CD4-positive, alpha-beta T cell treated with Interleukin-6 for 4 hours (primary cell): Measurements from ENCODE around the gene OR4B1.
"Not testable (repeated sequence)": the region's sequence is repeated elsewhere in the genome, so short reads cannot be mapped to it uniquely, and the experiment has no call there.

ENCODE experiments used
- DNase-seq: peaks from one replicate; pipeline ENCODE4 v3.0.0-alpha.2; 2020; ENCODE audit warnings: mixed read lengths

The OR4B1 gene

DNA sequence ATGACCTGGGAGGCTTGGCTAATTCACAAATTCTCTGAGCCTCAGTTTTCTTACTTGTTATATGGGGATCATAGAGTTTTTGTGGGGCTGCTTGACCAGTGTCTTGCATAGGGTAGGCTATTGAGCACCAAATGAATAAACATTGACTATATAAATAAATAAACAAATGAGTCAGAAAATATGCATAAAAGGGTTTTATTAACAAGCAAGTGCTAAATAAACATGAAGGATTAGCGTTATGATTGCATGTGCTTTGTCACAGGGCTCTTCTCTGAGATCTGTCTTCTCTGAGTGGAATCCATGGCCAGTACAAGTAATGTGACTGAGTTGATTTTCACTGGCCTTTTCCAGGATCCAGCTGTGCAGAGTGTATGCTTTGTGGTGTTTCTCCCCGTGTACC, at the start of gene OR4B1:
Gene OR4B1, plus strand, starts transcription at position 301 of the 400 bp plus-strand sequence. Its CDS starts 0 bp downstream, at position 301.
- DNase-seq = no peak

- no peak for DNase-seq
These were observed 49.2 kb upstream of the OR4B1 start for GRCh38 chr11:48167380-48167779.

DNA sequence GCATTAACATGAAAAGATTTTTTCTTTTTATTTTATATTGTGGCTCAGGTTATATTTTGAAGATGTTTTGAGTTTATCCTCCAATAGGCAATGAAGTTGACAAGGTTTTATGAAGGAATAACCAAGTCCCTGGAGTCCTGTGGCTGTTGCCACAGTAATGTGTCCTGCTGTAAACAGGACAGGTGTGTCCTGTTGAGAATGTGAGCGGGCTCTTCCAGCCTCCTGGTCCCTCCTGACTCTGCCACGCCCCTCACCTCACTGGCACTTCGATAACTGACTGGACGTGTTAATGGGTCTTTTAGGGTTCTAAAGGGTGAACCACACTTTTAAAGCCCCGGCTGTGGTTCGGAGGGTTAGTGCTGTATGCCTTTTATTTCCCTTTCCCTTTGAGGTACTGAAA, 47.8 kb upstream of the OR4B1 start:
- DNase-seq = no peak

DNA sequence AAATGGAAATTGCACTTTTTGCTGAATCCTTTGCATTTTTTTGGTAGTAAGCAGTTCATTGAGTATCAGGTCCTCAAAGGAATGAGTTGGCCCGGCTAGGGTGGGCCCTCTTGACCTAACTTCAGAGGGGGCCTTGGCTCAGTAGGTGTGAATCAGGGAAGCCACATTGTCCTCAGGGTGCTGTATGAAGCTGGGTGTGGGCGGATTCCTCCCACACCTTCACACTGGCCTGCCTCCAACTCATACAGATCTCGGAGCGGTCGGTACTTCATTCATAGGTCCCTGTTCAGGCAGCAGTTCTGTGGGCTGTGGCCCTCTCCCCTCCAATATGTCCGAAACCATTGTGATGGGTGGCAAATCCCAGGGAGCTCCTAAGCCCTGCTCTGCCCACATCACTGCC, 47.4 kb upstream of the OR4B1 start:
- DNase-seq = no peak

GRCh38 chr11:48169717-48170116, 46.9 kb upstream of the OR4B1 start:
- no peak for DNase-seq

GRCh38 chr11:48170241-48171233, 46.1 kb upstream of the OR4B1 start:
- DNase-seq = no peak

- peak; percentile 71 for DNase-seq
These were observed 43.6 kb upstream of the OR4B1 start for GRCh38 chr11:48172818-48173609.

DNA sequence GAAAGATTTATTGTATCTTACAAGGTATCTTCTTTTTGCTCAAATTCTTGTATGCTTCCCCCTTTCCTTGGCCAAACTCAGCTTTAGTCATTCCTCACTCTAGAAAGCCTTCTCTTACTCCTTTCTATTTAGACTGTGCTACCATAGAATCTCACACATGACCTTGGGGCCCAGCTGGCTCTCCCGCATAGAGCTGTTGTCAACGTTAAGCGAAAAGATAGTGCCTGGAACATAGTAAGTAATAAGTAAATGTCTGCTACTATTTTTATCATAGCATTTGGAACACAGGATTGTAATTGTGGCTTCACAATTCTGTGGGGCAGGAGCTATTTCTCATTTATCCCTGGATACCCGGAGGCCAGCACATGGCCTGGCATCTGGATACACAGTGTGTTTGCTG, 38.9 kb upstream of the OR4B1 start:
- no peak for DNase-seq

DNA sequence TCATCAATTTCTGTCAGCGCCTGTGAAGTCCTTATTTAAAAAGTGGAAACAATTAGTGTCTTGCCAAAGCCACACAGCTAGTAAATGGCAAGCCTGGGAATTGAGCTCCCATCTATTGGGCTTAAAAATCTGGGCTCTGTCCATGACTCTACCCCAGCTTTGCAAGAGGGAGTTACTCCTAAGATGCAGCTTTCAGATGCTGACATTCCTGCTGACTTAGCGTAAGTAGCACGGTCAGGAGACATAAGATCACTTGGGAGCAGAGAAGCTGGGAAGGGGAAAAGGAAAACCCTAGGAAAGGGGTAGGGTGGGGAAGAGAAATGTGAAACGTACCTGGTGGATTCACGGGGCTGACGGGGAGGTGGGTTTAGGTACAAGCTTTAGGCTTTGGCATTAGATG, 36.0 kb upstream of the OR4B1 start:
- no peak for DNase-seq

GRCh38 chr11:48182860-48183526, 33.6 kb upstream of the OR4B1 start:
- no peak for DNase-seq

- no peak for DNase-seq
These were observed 32.2 kb upstream of the OR4B1 start for GRCh38 chr11:48184452-48184851.

GRCh38 chr11:48190906-48191654, 25.5 kb upstream of the OR4B1 start:
- DNase-seq = peak; percentile 43

- no peak for DNase-seq
These were observed 22.7 kb upstream of the OR4B1 start for GRCh38 chr11:48193876-48194275.

DNA sequence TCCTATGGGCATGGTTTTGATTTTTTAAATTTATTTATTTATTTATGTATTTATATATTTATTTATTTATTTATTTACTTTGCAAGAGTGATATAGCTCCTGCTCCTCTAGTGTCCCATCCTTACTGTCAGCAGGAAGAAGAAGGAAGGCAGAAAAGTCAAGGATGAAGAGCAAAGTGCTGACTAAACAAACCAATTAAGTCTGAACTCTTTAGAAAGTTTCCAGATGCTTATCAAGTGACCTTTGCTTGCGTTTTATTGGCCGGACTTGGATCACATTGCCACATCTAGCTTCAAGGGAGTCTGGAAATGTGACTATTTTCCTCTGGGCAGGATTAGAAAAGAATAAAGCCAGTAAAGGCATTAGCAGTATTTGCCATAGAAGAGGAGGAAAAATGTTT, 8.7 kb upstream of the OR4B1 start:
- DNase-seq = no peak

DNA sequence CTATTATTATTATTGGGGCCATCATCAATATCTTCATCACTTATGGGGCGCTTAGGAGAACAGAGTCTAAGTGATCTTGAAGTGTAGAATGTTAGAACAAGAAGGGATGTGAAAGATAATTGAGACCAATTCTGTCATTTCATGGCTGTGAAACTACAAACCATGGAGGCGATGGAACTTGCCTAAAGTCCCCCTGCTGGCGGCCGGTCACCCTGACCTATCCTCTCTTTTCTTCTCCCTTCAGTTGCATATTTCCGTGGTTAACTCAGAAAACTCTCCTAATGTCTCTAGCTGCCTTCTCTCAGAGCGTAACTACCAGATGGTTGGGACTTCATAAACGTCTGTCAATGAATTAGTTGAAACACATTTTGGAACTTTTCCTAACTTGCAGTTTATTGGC, 6.6 kb upstream of the OR4B1 start:
- no peak for DNase-seq

DNA sequence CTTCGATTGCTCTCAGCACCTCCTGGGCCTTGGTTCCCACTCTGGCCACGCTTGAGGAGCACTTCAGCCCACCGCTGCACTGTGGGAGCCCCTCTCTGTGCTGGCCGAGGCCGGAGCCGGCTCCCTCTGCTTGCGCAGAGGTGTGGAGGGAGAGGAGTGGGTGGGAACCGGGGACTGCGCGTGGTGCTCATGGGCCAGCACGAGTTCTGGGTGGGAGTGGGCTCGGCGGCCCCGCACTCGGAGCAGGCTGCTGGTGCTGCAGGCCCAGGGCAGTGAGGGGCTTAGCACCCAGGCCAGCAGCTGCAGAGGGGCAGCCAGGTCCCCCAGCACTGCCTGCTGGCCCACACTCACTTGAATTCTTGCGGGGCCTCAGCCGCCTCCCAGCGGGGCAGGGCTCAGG, 12.2 kb downstream of the OR4B1 start:
- DNase-seq = no peak

DNA sequence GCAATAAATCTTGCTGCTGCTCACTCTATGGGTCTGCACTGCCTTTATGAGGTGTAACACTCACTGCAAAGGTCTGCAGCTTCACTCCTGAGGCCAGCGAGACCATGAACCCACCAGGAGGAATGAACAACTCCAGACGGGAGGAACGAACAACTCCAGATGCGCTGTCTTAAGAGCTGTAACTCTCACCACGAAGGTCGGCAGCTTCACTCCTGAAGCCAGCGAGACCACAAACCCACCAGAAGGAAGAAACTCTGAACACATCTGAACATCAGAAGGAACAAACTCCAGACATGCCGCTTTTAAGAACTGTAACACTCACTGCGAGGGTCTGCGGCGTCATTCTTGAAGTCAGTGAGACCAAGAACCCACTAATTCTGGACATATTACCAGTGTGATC, 13.4 kb downstream of the OR4B1 start:
- not testable (repeated sequence) for DNase-seq

DNA sequence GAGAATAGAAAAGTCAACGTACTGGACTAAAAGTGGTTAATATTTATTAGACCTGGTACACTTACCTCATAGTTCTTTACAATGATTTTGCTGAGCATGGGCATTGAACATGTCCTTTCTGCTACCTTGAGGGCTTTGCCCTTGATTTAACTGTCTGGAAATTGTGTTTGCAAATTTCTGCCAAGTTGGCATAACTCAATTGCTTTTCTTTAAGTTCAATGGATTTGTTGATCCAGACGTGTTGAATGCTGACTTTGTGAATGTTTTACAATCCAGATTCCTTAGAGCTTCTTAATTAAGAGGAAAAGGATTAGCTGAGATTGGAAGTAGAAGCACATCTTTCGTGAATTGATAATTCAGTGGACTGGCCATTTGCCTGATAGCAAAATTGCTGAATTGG, 21.1 kb downstream of the OR4B1 start:
- DNase-seq = no peak

- DNase-seq = no peak
These were observed 25.9 kb downstream of the OR4B1 start for GRCh38 chr11:48242501-48242900.

- no peak for DNase-seq
These were observed 28.2 kb downstream of the OR4B1 start, which contains the start of gene OR4X2 for GRCh38 chr11:48244804-48245203. OR4X2 (plus strand) TSS chr11:48245104; CDS start chr11:48245104, 0 bp downstream.

DNA sequence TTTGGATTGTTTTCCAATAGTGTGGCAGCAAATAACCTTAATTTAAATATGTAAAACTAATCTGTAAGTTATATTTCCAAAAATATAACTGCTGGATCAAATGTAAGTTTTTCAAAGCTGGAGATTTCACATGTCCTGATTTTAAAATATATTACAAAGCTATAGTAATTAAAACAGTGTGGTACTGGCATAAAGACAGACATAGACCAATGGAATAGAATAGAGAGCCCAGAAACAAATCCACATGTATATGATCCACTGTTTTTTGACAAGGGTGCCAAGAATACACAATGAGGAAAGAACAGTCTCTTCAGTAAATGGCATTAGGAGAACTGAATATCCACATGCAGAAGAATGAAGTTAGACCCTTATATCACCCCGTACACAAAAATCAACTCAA, 32.3 kb downstream of the OR4B1 start:
- DNase-seq = no peak

GRCh38 chr11:48261600-48261999, 45.0 kb downstream of the OR4B1 start:
- no peak for DNase-seq
